Neural progenitor cell (in vitro differentiated cells): ENCODE results near the gene PMEPA1.

ENCODE experiments used
- EZH2 ChIP-seq: fragments of 200-600 bp; sonication (generic); IDR thresholded peaks from 2 replicates; pipeline ENCODE4 v1.6.1; 2017; ENCODE audit warnings: antibody characterized with exemption, mild to moderate bottlenecking, moderate library complexity
- EZH2phosphoT487 ChIP-seq: fragments of 200-600 bp; sonication (generic); IDR thresholded peaks from 2 replicates; pipeline ENCODE4 v1.6.1; 2017; ENCODE audit warnings: antibody characterized with exemption
- TF ChIP-seq, protein P1 (sequence below): fragments of 200-600 bp; sonication (generic); IDR thresholded peaks from 2 replicates; pipeline ENCODE4 v1.5.1; 2017; ENCODE audit warnings: antibody characterized with exemption, mild to moderate bottlenecking

GRCh38 chr20:57663241-57663640, 46.6 kb downstream of the PMEPA1 start:
- TF ChIP-seq, protein P1, sequence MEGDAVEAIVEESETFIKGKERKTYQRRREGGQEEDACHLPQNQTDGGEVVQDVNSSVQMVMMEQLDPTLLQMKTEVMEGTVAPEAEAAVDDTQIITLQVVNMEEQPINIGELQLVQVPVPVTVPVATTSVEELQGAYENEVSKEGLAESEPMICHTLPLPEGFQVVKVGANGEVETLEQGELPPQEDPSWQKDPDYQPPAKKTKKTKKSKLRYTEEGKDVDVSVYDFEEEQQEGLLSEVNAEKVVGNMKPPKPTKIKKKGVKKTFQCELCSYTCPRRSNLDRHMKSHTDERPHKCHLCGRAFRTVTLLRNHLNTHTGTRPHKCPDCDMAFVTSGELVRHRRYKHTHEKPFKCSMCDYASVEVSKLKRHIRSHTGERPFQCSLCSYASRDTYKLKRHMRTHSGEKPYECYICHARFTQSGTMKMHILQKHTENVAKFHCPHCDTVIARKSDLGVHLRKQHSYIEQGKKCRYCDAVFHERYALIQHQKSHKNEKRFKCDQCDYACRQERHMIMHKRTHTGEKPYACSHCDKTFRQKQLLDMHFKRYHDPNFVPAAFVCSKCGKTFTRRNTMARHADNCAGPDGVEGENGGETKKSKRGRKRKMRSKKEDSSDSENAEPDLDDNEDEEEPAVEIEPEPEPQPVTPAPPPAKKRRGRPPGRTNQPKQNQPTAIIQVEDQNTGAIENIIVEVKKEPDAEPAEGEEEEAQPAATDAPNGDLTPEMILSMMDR = no peak
- TF ChIP-seq EZH2 = no peak
- no peak for TF ChIP-seq EZH2phosphoT487
